ENCODE data around the gene SECISBP2L.

DNA sequence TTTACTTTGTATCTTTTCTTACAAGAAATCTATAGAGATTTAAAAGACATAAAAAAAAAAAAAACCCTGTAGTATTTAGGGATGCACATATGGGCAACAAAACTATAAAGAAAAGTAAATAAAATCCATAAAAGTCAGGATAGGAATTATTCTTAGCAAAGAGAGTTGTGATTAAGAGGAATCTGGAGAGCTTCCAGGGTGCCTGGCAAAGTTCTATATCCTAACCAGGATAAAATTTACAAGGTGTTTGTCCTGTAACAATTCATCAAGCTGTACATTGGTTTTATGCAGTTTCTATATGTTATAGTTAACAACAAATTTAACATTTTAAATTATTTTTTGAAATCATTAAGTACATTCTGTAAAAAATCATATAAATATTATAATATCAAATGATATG lies 7.9 kb downstream of the SECISBP2L start:
- TF ChIP-seq, protein P1, sequence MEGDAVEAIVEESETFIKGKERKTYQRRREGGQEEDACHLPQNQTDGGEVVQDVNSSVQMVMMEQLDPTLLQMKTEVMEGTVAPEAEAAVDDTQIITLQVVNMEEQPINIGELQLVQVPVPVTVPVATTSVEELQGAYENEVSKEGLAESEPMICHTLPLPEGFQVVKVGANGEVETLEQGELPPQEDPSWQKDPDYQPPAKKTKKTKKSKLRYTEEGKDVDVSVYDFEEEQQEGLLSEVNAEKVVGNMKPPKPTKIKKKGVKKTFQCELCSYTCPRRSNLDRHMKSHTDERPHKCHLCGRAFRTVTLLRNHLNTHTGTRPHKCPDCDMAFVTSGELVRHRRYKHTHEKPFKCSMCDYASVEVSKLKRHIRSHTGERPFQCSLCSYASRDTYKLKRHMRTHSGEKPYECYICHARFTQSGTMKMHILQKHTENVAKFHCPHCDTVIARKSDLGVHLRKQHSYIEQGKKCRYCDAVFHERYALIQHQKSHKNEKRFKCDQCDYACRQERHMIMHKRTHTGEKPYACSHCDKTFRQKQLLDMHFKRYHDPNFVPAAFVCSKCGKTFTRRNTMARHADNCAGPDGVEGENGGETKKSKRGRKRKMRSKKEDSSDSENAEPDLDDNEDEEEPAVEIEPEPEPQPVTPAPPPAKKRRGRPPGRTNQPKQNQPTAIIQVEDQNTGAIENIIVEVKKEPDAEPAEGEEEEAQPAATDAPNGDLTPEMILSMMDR (conservative IDR thresholded peaks at IDR 0.05) = no peak
- no peak for TF ChIP-seq ZFX (IDR thresholded peaks at IDR 0.05)
